ENCODE data around the gene DKK3.

DNA sequence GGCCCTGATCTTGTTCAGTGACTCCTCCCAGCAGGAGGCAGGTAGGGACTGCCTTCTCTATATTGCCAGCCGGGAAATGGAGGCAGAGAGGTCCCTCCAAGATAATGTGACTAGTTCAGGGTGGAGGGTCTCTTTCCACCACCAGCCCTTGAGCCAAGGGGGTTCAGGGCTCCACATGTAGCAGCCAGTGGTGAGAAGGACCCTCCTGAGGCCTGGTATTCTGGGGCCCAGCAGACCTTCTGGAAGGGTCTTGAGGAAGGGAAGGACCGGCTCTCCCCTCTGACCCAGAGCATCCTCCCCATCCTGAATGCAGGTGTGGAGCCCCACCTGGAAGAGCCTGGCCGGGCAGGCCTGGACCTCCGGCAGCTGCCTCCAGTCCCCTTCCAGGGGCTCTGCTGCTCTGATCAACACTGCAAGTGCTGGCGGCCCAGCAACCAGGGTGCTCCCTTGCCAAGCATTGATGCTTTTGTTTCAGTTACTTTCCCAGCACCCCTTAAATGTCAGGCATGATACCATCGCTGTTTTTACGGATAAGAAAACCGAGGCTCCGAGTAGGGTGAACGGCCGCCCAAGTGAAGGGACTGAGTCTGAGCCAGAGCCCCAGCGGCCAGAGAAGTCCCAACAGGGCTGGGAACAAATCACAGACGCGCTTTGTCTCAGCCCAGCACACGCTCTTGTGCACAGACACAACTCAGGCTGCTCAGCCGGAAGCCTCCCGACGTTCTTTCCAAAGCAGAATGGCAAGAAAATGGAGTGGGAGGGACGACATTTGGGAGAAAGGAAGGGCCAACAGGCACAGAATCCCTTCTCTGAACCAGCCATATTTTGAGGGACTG, 38.8 kb downstream of the DKK3 start:
- TF ChIP-seq EZH2 (IDR thresholded peaks at IDR 0.05) = no peak
- no peak for TF ChIP-seq POLR2AphosphoS5 (IDR thresholded peaks at IDR 0.05; ENCODE audit: borderline replicate concordance, low read depth, low read length)

All from SK-N-MC (cell line).